ENCODE results near the gene CCDC127.

CCDC127 gene

DNA sequence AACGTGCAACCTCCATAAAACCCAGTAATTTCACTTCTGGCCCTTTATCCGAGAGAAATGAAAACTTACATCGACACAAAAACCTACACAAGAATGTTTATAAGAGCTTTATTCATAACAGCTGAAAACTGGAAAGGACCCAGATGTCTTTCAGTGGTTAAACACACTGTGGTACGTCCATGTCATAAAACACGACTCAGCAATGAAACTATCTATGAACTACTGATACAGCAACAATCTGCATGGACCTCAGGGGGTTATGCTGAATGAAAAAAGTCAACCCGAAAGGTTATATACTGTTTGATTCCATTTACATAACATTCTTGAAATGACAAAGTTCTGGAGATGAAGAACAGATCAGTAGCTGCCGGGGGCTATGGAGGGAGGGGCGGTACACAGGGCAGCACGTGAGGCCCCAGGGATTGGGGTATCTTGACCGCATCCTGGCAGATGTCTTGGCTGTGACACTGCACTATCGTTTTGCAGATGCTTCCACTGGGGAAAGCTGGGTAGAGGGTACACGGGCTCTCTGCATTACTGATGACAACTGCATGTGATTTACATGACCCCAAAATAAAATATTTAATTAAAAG lies 4.1 kb downstream of the CCDC127 start:
- H3K36me3 ChIP-seq (replicated peaks): peaks cover 6% of the 10 kb centered on the region
- TF ChIP-seq, protein P1, sequence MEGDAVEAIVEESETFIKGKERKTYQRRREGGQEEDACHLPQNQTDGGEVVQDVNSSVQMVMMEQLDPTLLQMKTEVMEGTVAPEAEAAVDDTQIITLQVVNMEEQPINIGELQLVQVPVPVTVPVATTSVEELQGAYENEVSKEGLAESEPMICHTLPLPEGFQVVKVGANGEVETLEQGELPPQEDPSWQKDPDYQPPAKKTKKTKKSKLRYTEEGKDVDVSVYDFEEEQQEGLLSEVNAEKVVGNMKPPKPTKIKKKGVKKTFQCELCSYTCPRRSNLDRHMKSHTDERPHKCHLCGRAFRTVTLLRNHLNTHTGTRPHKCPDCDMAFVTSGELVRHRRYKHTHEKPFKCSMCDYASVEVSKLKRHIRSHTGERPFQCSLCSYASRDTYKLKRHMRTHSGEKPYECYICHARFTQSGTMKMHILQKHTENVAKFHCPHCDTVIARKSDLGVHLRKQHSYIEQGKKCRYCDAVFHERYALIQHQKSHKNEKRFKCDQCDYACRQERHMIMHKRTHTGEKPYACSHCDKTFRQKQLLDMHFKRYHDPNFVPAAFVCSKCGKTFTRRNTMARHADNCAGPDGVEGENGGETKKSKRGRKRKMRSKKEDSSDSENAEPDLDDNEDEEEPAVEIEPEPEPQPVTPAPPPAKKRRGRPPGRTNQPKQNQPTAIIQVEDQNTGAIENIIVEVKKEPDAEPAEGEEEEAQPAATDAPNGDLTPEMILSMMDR (IDR thresholded peaks at IDR 0.05; ENCODE audit: low read depth, low read length, missing control alignments): no peak
- no peak overlapping the region for H3K4me3 ChIP-seq (ENCODE audit: low read depth, low read length)
- no peak for DNase-seq
- H3K27ac ChIP-seq: no peak overlapping the region
- H3K27me3 ChIP-seq (replicated peaks): no peaks in the 10 kb centered on the region
- in situ Hi-C loops (cut with HindIII; ENCODE audit: low pct_ligation_motif_present, low sequenced_read_pairs): no loop called here

DNA sequence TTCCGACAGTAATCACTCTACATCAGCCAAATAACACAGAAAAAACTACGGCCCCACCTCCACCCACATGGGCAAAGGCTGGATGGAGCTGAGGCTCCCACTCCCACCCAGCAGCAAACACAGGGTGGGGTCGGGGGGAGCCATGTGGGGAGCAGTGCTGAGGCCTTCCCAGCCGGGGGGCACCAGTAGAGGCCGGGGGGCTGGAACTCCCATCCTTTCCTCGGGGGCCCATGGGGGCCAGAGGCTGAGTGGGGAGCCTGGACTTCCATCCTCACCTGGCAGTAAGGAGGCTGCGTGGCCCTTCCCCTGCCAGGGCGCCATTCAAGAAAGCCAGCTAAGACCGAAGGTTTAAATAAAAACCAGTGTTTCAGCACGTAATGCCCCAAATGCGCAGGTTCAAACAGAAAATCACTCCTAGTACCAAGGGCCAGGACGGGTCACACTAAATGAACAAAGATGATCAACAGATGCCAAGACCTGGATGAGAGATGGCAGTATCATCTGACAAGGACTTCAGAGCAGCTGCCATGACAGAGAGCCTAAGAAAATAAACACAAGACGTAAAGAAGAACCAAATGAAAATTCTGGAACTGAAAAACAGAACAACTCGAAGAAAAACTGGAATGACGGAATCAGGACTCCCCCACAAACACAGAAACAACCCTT lies 9.4 kb downstream of the CCDC127 start:
- DNase-seq: no peak
- no peaks in the 10 kb centered on the region for H3K27me3 ChIP-seq (replicated peaks)
- no peak overlapping the region for H3K4me3 ChIP-seq (ENCODE audit: low read depth, low read length)
- in situ Hi-C loops (cut with HindIII; ENCODE audit: low pct_ligation_motif_present, low sequenced_read_pairs): no loop called here
- peaks cover 3% of the 10 kb centered on the region for H3K36me3 ChIP-seq (replicated peaks)
- TF ChIP-seq, protein P1 (IDR thresholded peaks at IDR 0.05; ENCODE audit: low read depth, low read length, missing control alignments): no peak
- no peak overlapping the region for H3K27ac ChIP-seq

DNA sequence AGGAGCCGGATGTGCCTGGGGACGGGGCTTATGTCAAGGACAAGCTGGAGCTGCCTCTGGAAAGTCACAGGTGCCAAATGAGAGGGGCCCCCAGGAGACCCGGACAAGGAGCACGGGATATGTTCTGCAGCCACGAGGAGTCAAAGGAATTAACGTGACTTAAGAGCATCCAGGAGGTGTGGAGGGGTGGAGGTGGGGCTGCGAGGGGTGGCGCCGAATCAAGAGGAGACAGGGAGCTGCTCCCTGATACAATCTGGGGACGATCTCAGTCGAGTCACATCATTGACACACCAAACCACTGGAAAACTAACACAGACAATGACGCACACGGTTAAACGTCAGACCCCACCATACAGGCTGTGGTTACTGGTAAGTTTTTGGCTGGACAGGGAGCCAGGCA lies 10.4 kb downstream of the CCDC127 start:
- in situ Hi-C loops (cut with HindIII; ENCODE audit: low pct_ligation_motif_present, low sequenced_read_pairs): no loop called here
- TF ChIP-seq, protein P1 (IDR thresholded peaks at IDR 0.05; ENCODE audit: low read depth, low read length, missing control alignments): no peak
- peaks cover 2% of the 10 kb centered on the region for H3K36me3 ChIP-seq (replicated peaks)
- H3K4me3 ChIP-seq (ENCODE audit: low read depth, low read length): no peak overlapping the region
- no peak overlapping the region for H3K27ac ChIP-seq
- no peaks in the 10 kb centered on the region for H3K27me3 ChIP-seq (replicated peaks)
- no peak for DNase-seq

DNA sequence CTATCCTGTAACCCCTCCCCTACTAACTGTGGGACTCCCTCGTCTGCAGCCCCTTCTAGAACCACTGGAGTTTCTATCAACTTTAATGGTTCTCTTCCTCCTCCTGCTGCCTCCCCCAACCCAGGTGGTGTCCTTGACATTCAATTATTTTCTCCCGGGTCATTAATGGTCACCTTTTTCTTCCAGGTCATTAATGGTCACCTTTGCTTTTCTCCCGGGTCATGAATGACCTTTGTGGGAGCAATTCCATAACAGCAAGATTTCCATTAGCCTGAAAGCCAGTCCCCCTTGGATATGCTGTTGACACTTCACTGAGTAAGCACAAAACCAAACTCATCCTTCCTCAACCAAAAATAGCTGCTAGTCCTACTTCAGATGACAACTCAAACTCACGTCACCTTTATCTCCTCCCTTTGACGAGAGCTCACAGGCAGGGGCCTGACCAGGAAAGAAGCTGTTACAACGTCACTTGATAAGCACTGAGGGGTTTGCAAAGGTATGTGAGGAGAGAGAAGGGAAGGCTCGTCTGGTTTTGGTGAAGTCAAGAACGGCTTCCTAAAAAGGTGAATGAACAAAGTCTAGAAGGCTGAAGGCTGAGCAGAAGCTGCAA lies 10.9 kb downstream of the CCDC127 start:
- Histone ChIP-seq H3K27ac (no peak overlapping the region), H3K4me3 (ENCODE audit: low read depth, low read length) (no peak overlapping the region), H3K27me3 (replicated peaks) (no peaks in the 10 kb centered on the region), H3K36me3 (replicated peaks) (peaks cover 2% of the 10 kb centered on the region)
- in situ Hi-C loops (cut with HindIII; ENCODE audit: low pct_ligation_motif_present, low sequenced_read_pairs): no loop called here
- no peak for DNase-seq
- TF ChIP-seq, protein P1 (IDR thresholded peaks at IDR 0.05; ENCODE audit: low read depth, low read length, missing control alignments): no peak

DNA sequence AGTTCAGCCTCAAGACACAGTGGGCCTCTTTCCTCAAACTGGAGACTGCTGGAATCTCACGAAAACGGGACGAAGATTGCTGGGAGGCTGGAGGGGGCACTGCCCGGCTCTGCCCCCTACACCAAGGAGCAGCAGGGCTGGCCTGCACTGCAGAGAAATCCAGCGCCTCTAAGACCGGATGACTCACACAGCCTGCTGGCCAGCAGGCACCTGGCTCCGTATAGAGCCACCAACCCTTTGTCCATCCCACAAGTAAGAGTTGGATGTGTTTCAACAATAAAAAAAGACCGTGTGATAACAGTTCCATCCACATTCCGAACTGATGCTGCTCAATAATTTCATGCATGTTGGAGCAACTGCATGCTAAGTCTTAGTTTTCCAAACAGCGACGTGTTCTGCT lies 11.5 kb downstream of the CCDC127 start:
- TF ChIP-seq, protein P1 (IDR thresholded peaks at IDR 0.05; ENCODE audit: low read depth, low read length, missing control alignments): no peak
- peaks cover 2% of the 10 kb centered on the region for H3K36me3 ChIP-seq (replicated peaks)
- no peak overlapping the region for H3K4me3 ChIP-seq (ENCODE audit: low read depth, low read length)
- DNase-seq: no peak
- H3K27ac ChIP-seq: no peak overlapping the region
- in situ Hi-C loops (cut with HindIII; ENCODE audit: low pct_ligation_motif_present, low sequenced_read_pairs): no loop called here
- no peaks in the 10 kb centered on the region for H3K27me3 ChIP-seq (replicated peaks)

Data from brain microvascular endothelial cell (primary cell).